AG04450 (cell line): ENCODE data around the gene PPP2R2B. TPM values are rescaled to one million over a fixed set of nuclear protein-coding genes. Genes with fewer than 3 reads are reported as not detected.

Source experiments
- CTCF ChIA-PET: fragments of 300-600, 350-600 bp; formaldehyde crosslinking; extraction: SDS; loops from one replicate; lab custom pipeline; 2022; ENCODE audit warnings: antibody characterized with exemption, inconsistent platforms; lab: Charles Lee
- POLR2A ChIA-PET: fragments of 350-600 bp; formaldehyde crosslinking; extraction: SDS; loops from one replicate; lab custom pipeline; 2021; ENCODE audit warnings: antibody characterized with exemption, inconsistent platforms; lab: Yijun Ruan, JAX
- DNase-seq: peaks from one replicate; pipeline ENCODE4 v3.0.0-alpha.2; 2011; ENCODE audit warnings: low read depth, low spot score
- H3K27ac ChIP-seq: one replicate; pipeline ENCODE4 v1.5.1; 2012; ENCODE audit warnings: low read depth, low read length, control low read depth
- H3K27me3 ChIP-seq: one replicate; pipeline ENCODE4 v1.6.0; 2012; ENCODE audit warnings: low read length; ENCODE audit not compliant: control insufficient read depth, insufficient read depth
- H3K4me3 ChIP-seq: 2 replicates; pipeline ENCODE4 v1.5.1; 2011; ENCODE audit warnings: mild to moderate bottlenecking, low read depth, low read length, control low read depth
- H3K9me3 ChIP-seq: 2 replicates; pipeline ENCODE4 v1.5.1; 2012; ENCODE audit warnings: low read length; ENCODE audit not compliant: control insufficient read depth, insufficient read depth
- CTCF ChIP-seq: IDR thresholded peaks from 2 replicates; pipeline ENCODE4 v1.5.1; 2011; ENCODE audit warnings: low read depth, low read length, control low read depth, inconsistent platforms
- polyA plus RNA-seq: library from polyadenylated mRNA; depleted of rRNA; stranded (reverse); fragments of >200 nt; gene quantifications from 2 replicates; pipeline ENCODE4 v1.2.3, GENCODE V29; 2011

The PPP2R2B gene
- polyA plus RNA-seq, 1 experiment: not detected

- no peaks in the 10 kb centered on the region for H3K9me3 ChIP-seq
- no peak overlapping the region for H3K27ac ChIP-seq
- no peak overlapping the region for H3K4me3 ChIP-seq
- H3K27me3 ChIP-seq: no peaks in the 10 kb centered on the region
- no peak for TF ChIP-seq CTCF
- ChIA-PET CTCF (no interaction called here), POLR2A (no interaction called here)
- no peak for DNase-seq
These were observed 159.9 kb downstream of the PPP2R2B start for GRCh38 chr5:146718609-146719008.

- Histone ChIP-seq H3K27me3 (no peaks in the 10 kb centered on the region), H3K9me3 (no peaks in the 10 kb centered on the region), H3K27ac (no peak overlapping the region), H3K4me3 (no peak overlapping the region)
- CTCF ChIA-PET: no interaction called here
- TF ChIP-seq CTCF: no peak
- no peak for DNase-seq
- POLR2A ChIA-PET: no interaction called here
These were observed 160.6 kb downstream of the PPP2R2B start for GRCh38 chr5:146717951-146718350.

- Histone ChIP-seq H3K27me3 (no peaks in the 10 kb centered on the region), H3K9me3 (no peaks in the 10 kb centered on the region), H3K4me3 (no peak overlapping the region), H3K27ac (no peak overlapping the region)
- CTCF ChIA-PET: no interaction called here
- no peak for DNase-seq
- POLR2A ChIA-PET: interaction anchor here (0.6 kb wide), 1 partner anchor 11 kb away, joined by 3 read pairs; no protein-coding TSS in a partner anchor
- no peak for TF ChIP-seq CTCF
These were observed 161.9 kb downstream of the PPP2R2B start for GRCh38 chr5:146716636-146717035.

GRCh38 chr5:146710348-146710747 is 168.2 kb downstream of the PPP2R2B start:
- ChIA-PET POLR2A (no interaction called here), CTCF (no interaction called here)
- H3K27me3 ChIP-seq: no peaks in the 10 kb centered on the region
- H3K4me3 ChIP-seq: no peak overlapping the region
- peaks cover 14% of the 10 kb centered on the region for H3K9me3 ChIP-seq
- no peak for DNase-seq
- H3K27ac ChIP-seq: no peak overlapping the region
- TF ChIP-seq CTCF: no peak

GRCh38 chr5:146707316-146707715 is 171.2 kb downstream of the PPP2R2B start:
- no peak overlapping the region for H3K4me3 ChIP-seq
- peaks cover 14% of the 10 kb centered on the region for H3K9me3 ChIP-seq
- no peaks in the 10 kb centered on the region for H3K27me3 ChIP-seq
- ChIA-PET POLR2A (no interaction called here), CTCF (no interaction called here)
- DNase-seq: no peak
- no peak overlapping the region for H3K27ac ChIP-seq
- no peak for TF ChIP-seq CTCF
